ENCODE measurements around the gene TANC1. TPM values are rescaled to one million over a fixed set of nuclear protein-coding genes. Genes with fewer than 3 reads are reported as not detected.

Gene TANC1
- total and polyA plus RNA-seq, 7 donors = 3.6 to 74.5 (median 47.0) TPM

- intact Hi-C loops (cut with DNase I) = no loop called here
- no peak for TF ChIP-seq POLR2AphosphoS5 (IDR thresholded peaks at IDR 0.05)
- TF ChIP-seq POLR2A (IDR thresholded peaks at IDR 0.05) = no peak
- no peak for TF ChIP-seq CTCF (IDR thresholded peaks at IDR 0.05)
- TF ChIP-seq EP300 (IDR thresholded peaks at IDR 0.05) = no peak
- H3K4me3 ChIP-seq = no peak overlapping the region
- no peak overlapping the region for H3K27ac ChIP-seq
- peaks cover 0 to 3% (median 0%) of the 10 kb centered on the region in 4 donors for H3K9me3 ChIP-seq
- DNase-seq = no peak
- peaks cover 0 to 7% (median 0%) of the 10 kb centered on the region in 4 donors for H3K36me3 ChIP-seq
- WGBS, 2 donors = 94% methylated on average over 13 of the region's 13 CpGs
- no peaks in the 10 kb centered on the region for H3K27me3 ChIP-seq
- H3K4me1 ChIP-seq = peaks cover 0 to 29% (median 21%) of the 10 kb centered on the region in 4 donors
Observed at GRCh38 chr2:159042115-159042850, 73.8 kb downstream of the TANC1 start.

GRCh38 chr2:159043710-159044109, 75.3 kb downstream of the TANC1 start:
- DNase-seq = no peak
- TF ChIP-seq POLR2A (IDR thresholded peaks at IDR 0.05) (no peak), EP300 (IDR thresholded peaks at IDR 0.05) (no peak), CTCF (IDR thresholded peaks at IDR 0.05) (no peak), POLR2AphosphoS5 (IDR thresholded peaks at IDR 0.05) (no peak)
- Histone ChIP-seq H3K27ac (no peak overlapping the region), H3K4me3 (no peak overlapping the region), H3K36me3 (peaks cover 0 to 7% (median 0%) of the 10 kb centered on the region in 4 donors), H3K4me1 (peaks cover 0 to 40% (median 28%) of the 10 kb centered on the region in 4 donors), H3K27me3 (no peaks in the 10 kb centered on the region), H3K9me3 (no peaks in the 10 kb centered on the region)
- WGBS, 2 donors = 42 to 68% methylated on average over 5 of the region's 5 CpGs
- intact Hi-C loops (cut with DNase I) = no loop called here

DNA sequence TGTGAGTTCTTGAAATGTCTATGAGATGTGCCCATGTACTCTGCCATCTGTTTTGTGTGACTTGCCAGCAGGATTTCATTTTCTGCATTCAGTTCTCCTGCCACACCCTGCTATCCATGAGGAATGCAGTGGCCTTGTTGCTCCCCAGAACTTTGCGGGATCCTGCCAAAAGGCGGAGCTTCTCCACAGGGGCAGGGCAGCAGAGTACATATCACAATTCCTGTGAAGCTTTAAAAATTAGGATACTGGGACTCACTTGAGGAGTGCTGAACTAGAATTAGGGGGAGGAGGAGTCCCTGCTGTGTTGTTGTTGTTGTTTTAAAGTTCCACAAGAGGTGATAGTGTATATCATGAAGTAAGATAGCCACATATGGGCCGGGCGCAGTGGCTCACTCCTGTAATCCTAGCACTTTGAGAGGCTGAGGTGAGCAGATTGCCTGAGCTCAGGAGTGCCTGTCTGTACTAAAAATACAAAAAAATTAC, 76.4 kb downstream of the TANC1 start:
- no peak overlapping the region for H3K27ac ChIP-seq
- H3K27me3 ChIP-seq = no peaks in the 10 kb centered on the region
- DNase-seq = no peak
- no peaks in the 10 kb centered on the region for H3K9me3 ChIP-seq
- intact Hi-C loops (cut with DNase I) = no loop called here
- H3K36me3 ChIP-seq = peaks cover 0 to 7% (median 0%) of the 10 kb centered on the region in 4 donors
- no peak overlapping the region for H3K4me3 ChIP-seq
- WGBS, 2 donors = 49 to 69% methylated on average over 4 of the region's 4 CpGs
- no peak for TF ChIP-seq POLR2A (IDR thresholded peaks at IDR 0.05)
- TF ChIP-seq CTCF (IDR thresholded peaks at IDR 0.05) = no peak
- no peak for TF ChIP-seq EP300 (IDR thresholded peaks at IDR 0.05)
- TF ChIP-seq POLR2AphosphoS5 (IDR thresholded peaks at IDR 0.05) = no peak
- H3K4me1 ChIP-seq = peaks cover 0 to 49% (median 33%) of the 10 kb centered on the region in 4 donors

DNA sequence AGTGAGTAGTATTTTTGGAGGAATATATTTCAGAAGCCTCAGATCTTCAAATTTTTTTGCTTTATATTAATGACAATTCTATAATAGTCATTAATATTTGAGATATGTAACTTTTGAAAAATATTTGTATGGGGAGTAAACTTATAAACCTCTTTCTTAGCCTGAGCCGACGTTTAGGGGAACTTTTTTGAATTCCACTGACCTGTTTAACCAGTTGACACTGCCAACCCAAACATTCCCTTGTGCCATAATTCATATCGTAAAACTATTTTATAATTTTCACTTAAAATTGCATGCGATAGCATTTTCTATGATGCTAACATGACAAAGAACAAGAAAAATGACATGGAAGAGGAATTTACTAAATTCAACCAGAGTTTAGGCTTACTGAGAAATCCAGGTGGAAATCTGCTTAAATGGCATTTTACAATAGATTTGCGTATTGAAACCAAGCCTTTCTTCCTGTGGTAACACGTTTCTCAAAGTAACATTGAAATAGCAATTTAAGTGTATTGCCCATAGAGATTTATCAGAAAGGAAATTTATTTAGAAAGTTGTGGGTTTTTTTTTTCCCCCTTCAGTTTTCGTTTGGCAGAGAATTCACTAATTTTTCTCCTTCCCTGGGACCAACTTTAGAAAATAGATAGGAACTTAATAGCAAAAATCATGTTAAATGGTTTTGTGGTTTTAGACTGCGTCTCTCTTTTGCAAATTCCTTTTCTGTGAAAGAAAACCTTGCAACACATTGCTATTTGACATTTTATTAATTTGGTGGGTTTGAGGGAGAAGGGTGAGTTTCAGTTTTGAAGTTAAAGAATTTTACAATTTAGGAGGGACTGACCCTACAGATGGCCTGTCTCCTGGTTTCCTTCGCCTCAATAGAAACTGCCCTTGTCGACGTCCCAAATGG, 77.4 kb downstream of the TANC1 start:
- TF ChIP-seq POLR2A (IDR thresholded peaks at IDR 0.05) (no peak), CTCF (IDR thresholded peaks at IDR 0.05) (no peak), EP300 (IDR thresholded peaks at IDR 0.05) (no peak), POLR2AphosphoS5 (IDR thresholded peaks at IDR 0.05) (no peak)
- no peaks in the 10 kb centered on the region for H3K27me3 ChIP-seq
- no peak overlapping the region for H3K27ac ChIP-seq
- H3K36me3 ChIP-seq = peaks cover 0 to 7% (median 0%) of the 10 kb centered on the region in 4 donors
- no peak overlapping the region for H3K4me3 ChIP-seq
- intact Hi-C loops (cut with DNase I) = no loop called here
- WGBS, 2 donors = 55 to 67% methylated on average over 11 of the region's 11 CpGs
- H3K4me1 ChIP-seq = peaks cover 0 to 58% (median 34%) of the 10 kb centered on the region in 4 donors
- H3K9me3 ChIP-seq = no peaks in the 10 kb centered on the region
- DNase-seq = no peak

All from sigmoid colon (tissue), 7 donors.